Epithelial cell of esophagus (primary cell): ENCODE data around the gene TPX2.

ENCODE experiments used
- DNase-seq: peaks from one replicate; pipeline ENCODE4 v3.0.0; 2010; ENCODE audit warnings: low read depth
- H3K4me3 ChIP-seq: 2 replicates; pipeline ENCODE4 v1.5.1; 2011; ENCODE audit warnings: mild to moderate bottlenecking, low read length, control low read depth
- CTCF ChIP-seq: IDR thresholded peaks from 2 replicates; pipeline ENCODE4 v1.5.1; 2011; ENCODE audit warnings: low read depth, mild to moderate bottlenecking, low read length, control low read depth, inconsistent platforms; ENCODE audit not compliant: insufficient read depth; ENCODE audit errors: missing control alignments

TPX2 gene

GRCh38 chr20:31707258-31707615 lies 31.9 kb upstream of the TPX2 start:
- DNase-seq = no peak
- no peak for TF ChIP-seq CTCF
- no peak overlapping the region for H3K4me3 ChIP-seq

GRCh38 chr20:31707994-31708735 lies 30.9 kb upstream of the TPX2 start:
- no peak for TF ChIP-seq CTCF
- DNase-seq = no peak
- no peak overlapping the region for H3K4me3 ChIP-seq

- no peak for TF ChIP-seq CTCF
- DNase-seq = no peak
- H3K4me3 ChIP-seq = no peak overlapping the region
Observed at GRCh38 chr20:31708736-31709534, 30.2 kb upstream of the TPX2 start.

- TF ChIP-seq CTCF = no peak
- DNase-seq = no peak
- no peak overlapping the region for H3K4me3 ChIP-seq
Observed at GRCh38 chr20:31709939-31710338, 29.2 kb upstream of the TPX2 start.

- no peak overlapping the region for H3K4me3 ChIP-seq
- no peak for TF ChIP-seq CTCF
- peak; percentile 99 for DNase-seq
Observed at GRCh38 chr20:31710423-31711108, 28.5 kb upstream of the TPX2 start.

- no peak for DNase-seq
- no peak for TF ChIP-seq CTCF
- H3K4me3 ChIP-seq = no peak overlapping the region
Observed at GRCh38 chr20:31711179-31712111, 27.6 kb upstream of the TPX2 start.
